CD4-positive, alpha-beta T cell treated with Interleukin-1 beta for 1 hour (primary cell): ENCODE data around the gene KCNQ1.

Experiments
- DNase-seq, 2 donors: peaks; one replicate each; pipeline ENCODE4 v3.0.0-alpha.2; 2020 to 2022

The KCNQ1 gene

DNA sequence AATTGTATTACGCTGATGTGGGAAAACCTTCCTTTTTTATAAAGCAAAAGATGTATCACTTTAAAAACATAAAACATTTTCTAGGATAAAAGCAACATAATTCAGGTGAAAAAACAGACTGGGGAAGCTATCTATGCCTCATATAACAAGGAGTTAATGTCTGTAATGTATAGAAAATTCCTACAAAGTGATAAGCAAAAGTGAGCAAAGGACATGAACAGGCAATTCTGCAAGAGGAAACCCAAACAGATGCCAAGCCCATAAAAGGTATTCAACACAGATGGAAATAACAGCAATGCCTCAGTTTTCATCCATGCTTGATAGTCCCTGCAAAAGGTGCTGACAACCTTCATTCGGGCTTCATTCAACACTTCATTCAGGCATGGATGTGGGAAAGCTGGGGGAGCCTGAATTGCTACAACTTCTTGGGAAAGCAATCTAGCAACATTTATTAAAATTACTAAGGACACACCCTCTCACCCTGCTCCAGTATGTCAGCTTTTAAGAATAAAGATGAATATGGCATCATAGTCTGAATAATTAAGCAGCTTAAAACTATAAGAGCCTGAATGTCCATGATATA, 215.6 kb downstream of the KCNQ1 start:
- DNase-seq = no peak

GRCh38 chr11:2661173-2662023, 216.6 kb downstream of the KCNQ1 start:
- DNase-seq = no peak

DNA sequence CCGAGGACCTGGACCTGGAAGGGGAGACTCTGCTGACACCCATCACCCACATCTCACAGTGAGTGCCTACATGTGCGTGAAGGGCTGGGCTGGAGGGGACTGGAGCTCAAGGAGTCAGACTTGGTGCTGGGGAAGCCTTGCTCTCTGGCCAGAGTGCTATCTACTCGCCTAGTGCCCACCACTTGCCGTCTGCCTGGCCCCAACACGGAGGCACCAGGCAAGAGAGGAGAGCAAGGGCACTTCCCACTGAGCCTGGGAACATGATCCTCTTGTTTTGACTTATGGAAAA, 217.2 kb downstream of the KCNQ1 start:
- DNase-seq = no peak

GRCh38 chr11:2662430-2663299, 217.9 kb downstream of the KCNQ1 start:
- DNase-seq = no peak

- no peak for DNase-seq
Measured at GRCh38 chr11:2663506-2663905, 218.7 kb downstream of the KCNQ1 start.

DNA sequence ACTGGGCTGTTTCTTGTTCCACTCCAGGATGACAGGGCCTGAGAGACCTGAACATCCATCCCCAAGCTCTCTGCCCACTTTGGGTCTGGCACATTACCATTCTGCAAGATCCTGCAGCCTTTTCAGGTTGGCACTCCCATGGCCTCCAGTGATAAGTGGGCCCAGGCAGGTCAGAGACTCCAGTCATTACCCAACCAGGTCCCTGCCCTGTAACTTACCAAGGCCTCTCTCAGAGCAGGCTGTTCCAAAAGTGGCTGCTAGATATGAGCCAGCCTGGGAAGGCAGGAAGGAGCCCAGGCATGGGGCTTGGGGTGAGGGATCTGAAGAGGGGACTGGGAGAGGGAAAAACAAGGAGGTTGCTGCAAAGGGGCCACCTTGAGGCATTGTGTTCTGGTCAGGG, 219.1 kb downstream of the KCNQ1 start:
- no peak for DNase-seq

- DNase-seq = no peak
Measured at GRCh38 chr11:2664376-2664775, 219.6 kb downstream of the KCNQ1 start.

- DNase-seq = no peak
Measured at GRCh38 chr11:2664791-2665525, 220.2 kb downstream of the KCNQ1 start.

- DNase-seq = no peak
Measured at GRCh38 chr11:2665526-2666400, 221.0 kb downstream of the KCNQ1 start.

- no peak for DNase-seq
Measured at GRCh38 chr11:2666401-2666741, 221.6 kb downstream of the KCNQ1 start.

DNA sequence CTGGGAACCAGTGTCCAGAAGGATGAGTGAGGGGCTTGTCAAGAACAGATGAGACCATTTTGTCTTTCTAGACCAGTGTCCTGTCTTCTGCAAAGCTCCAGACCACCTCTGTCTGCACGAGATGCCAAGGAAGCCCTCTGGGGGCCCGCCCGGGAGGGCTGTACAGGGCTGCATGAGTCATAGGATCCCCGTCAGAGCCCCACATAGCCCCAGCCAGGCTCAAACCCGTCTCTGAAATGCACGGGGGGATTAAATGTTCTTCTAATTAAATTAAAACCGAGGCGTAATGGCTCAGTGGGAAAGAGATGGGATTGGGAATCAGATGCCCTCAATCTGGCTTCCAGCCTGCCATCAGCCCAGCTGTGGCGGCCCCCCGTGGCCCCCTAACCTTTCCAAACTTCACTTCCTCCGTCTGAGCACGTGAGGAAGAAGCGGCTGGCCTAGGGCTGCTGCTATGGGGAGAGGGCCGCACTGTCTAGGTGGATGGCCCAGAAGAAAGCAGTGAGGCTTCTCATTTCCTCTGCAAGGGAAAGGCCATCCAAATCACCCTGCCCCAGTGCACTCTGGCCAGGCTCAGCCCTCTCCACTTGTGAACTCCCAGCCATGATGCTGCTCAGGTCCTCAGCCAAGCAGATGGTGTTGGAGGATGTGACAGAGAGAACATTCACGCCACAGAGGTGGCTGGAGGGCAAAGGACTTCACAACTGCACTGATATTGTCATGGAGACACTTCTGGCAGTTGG, 222.2 kb downstream of the KCNQ1 start:
- no peak for DNase-seq

- no peak for DNase-seq
Measured at GRCh38 chr11:2667940-2668339, 223.1 kb downstream of the KCNQ1 start.

- no peak for DNase-seq
Measured at GRCh38 chr11:2668876-2669275, 224.1 kb downstream of the KCNQ1 start.

DNA sequence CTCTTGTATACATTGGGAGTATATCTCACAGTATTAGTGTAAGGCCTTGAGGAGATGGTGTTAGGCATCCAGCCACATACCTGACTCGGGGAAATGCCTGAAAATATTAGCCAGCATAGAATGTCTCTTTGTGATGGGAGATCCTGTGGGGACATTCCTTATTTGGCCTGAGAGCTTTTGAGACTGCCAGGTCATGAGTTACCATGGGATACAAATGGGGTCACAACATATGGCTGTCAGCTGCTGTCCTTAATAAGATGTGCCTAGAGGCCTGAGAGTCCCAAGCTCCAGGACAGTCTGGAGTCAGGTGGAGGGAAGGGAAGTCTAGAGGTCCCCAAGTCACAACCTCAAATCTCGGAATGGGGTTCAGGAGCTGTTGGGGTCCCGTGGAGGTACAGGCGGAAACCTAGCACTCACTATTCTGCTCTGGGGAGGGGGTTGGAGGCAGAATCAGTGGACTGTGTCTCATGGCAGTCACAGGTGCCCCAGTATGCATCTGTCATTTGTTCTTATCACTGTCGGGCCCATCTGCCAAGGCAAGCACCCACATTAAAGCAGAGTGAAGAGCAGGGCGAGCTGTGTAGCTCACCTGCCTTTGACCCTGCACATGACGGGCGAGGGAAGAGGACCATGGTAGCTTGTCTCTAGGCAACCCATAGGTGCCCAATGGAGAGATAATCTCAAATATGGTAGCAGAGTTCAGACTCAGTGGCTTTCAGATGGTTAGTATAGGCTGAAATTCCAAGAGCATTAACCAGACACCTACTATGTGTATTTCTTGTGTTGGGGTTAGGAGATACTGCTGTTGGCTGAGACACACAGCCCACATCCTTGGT, 225.0 kb downstream of the KCNQ1 start:
- no peak for DNase-seq

DNA sequence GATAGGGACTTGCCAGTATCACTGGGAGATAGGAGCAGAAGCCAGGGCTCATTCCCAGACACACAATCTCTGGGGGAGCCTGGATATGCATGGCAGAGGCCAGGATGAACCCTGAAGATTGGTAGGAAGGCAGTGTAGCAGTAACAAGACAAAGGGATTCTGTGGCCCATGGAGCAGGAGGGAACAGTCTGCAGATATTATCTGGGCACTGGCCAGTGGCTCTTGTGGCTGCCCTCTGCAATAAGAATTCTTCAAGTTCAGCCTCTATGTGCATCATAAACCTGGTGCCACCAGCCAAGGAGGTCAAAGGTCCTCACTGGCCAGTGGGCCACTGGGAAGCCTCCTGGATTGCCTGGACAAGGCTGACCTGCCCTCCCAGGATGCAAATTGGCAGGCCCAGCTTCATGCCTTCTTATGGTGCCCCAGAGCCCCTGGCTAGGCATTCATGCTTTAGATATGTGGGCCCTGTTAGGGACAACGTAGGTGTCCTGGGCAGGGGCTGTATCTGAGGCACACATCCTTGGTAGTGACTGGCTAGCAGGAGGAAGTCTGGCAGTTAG, 225.8 kb downstream of the KCNQ1 start:
- DNase-seq = no peak

- DNase-seq = no peak
Measured at GRCh38 chr11:2671748-2672147, 226.9 kb downstream of the KCNQ1 start.

DNA sequence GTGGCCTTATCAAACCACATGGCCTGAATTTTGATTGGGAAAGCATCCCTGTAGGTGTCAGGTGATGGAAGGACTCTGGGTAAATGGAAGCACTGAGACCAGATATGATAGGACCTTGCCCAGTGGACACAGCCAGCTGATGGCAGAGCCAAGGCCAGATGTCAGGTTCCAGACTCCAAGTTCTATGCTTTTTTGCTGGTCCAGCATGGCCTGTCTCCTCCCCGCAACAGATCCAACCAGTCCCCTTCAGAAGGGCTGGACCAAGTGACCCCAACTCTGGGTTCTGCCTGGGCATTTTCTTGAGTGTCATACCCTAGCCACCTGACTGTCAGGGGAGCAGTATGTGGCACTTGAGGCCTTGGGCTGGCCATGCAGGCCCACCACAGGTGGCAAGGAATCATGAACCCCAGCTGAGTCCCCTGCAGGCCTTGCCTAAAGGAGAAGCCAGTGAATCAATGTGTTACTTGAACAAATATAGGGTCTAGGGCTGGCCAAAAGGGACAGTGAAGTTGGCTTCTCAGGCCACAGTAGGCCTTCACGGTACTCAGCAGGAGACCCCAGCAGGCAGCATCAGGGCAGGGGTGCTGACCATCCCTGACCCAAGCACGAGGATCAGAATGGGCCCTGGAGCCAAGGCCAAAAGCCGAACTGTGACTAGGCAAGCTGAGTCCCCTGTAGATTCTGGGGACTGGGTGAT, 227.9 kb downstream of the KCNQ1 start:
- DNase-seq = no peak

DNA sequence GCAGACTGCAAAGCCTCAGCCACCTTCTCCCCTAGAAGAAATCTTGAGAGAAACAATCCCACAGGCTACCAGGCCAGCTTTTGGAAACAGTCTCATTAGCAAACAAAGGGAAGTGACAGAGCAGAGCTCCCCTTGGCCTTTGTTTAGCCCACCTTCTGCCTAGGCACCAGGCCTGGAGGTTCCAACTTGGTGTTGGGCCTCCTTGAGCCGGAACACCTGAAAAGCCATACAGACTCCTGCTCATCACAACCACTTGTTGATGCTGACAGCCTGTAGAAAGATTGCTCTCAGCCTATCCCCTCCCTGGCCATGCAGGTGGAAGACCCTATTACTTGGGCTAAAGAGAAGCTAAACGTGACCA, 228.4 kb downstream of the KCNQ1 start:
- no peak for DNase-seq

DNA sequence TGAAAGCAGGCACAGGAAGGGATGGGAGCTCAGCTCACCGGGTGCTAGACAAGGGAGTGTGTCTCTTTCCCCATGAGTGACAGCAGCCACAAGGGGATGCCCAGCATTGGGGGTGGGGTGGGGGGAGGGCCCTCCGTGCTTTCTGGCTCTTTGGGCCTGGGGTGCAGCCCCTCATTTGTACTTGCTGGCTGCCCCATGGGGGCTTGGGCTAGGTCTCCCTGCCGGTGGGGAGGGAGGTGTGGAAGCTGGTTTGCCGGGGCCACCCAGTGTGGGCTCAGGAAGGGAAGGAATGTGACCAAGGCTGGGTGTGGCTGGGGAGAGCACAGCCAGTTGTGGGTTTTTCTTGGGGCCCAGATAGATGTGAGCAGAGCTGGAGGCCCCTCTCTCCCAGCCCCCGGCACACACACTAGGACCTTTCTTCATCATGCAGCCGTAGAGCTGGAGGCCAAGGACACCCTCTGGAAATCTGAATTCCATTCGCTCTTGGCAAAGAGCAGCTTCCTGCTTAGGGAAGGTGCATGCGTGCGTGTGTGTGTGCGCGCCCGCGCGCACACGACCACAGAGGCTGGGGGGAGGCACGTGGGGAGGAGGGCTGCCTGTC, 229.2 kb downstream of the KCNQ1 start:
- no peak for DNase-seq
